Urinary bladder (tissue), 4 donors: ENCODE measurements around the gene RUVBL2. TPM values are rescaled to one million over a fixed set of nuclear protein-coding genes. Genes with fewer than 3 reads are reported as not detected.
"Not testable (repeated sequence)": the region's sequence is repeated elsewhere in the genome, so short reads cannot be mapped to it uniquely, and the experiment has no call there.

Experiments
- DNase-seq: peaks from one replicate; pipeline ENCODE4 v3.0.0-alpha.2; 2015; ENCODE audit errors: extremely low spot score
- H3K27ac ChIP-seq: one replicate; pipeline ENCODE4 v1.5.1; 2013; ENCODE audit warnings: low read depth, mild to moderate bottlenecking, moderate library complexity
- H3K36me3 ChIP-seq: one replicate; pipeline ENCODE4 v1.6.1; 2013; ENCODE audit warnings: mild to moderate bottlenecking, moderate library complexity; ENCODE audit not compliant: insufficient read depth
- H3K4me1 ChIP-seq: one replicate; pipeline ENCODE4 v1.6.1; 2013; ENCODE audit warnings: mild to moderate bottlenecking, moderate library complexity; ENCODE audit not compliant: insufficient read depth
- H3K4me3 ChIP-seq: one replicate; pipeline ENCODE4 v1.5.1; 2013; ENCODE audit warnings: low read depth, low read length
- WGBS: extraction: QIAGEN DNeasy Blood & Tissue Kit; methylation state at CpG from one replicate; pipeline ENCODE4 v1.1.7; 2013; 5-methylcytosine and 5-hydroxymethylcytosine counted together
- polyA plus RNA-seq: library from polyadenylated mRNA; stranded (reverse); fragments of 200-250 nt; gene quantifications from one replicate; pipeline ENCODE4 v1.2.3, GENCODE V29; 2013
- total RNA-seq: library from RNA; depleted of rRNA; stranded (reverse); fragments of >200 nt; gene quantifications from one replicate; pipeline ENCODE4 v1.2.3, GENCODE V29; 2014
- donor health status: healthy with polysubstance abuse.
- donor health status: healthy.

RUVBL2 gene
- total and polyA plus RNA-seq, 2 donors, result 61.3 to 83.4 TPM

DNA sequence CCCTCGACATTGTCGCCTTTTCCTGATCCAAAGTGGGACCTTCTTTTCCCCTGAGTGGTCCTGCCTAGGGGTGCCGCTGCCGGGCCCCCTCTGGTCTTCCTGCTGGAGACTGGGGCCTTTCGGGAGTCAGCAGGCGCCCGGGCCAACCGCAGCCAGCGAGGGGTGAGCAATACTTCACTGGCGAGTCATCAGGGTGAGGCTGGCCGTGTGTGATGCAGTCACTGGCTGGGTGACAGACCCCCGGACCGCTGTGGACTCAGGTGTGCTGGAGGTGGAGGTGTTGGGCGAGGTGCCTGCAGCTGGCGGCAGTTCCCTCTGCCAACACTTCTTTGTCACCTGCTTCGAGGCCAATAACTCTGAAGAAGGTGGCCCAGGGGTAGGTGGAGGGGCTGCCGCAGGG lies 48.5 kb downstream of the RUVBL2 start:
- Histone ChIP-seq H3K4me3 (no peak overlapping the region), H3K27ac (no peak overlapping the region), H3K4me1 (no peaks in the 10 kb centered on the region), H3K36me3 (no peaks in the 10 kb centered on the region)
- no peak for DNase-seq
- WGBS, result 74% methylated on average over 17 of the region's 17 CpGs

DNA sequence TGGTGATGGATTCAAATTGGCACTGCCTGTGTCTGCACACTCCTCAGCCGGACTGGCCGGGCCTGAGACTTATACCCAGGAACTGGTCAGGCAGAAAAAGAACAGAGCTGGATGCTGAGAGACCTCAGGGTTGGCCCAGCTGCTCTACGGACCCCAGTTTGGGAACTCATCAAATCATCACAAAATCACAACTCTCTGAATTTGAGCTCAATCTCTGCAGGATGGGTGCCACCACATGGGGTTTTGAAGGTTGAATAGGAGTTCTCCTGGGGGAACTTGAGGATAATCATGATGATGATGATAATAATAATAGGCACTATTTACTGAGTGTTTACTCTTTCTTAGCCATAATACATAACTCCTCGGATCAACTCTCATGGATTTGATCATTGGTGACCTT lies 49.0 kb downstream of the RUVBL2 start:
- 88% methylated on average over 3 of the region's 4 CpGs for WGBS
- H3K27ac ChIP-seq, H3K4me1 ChIP-seq, H3K4me3 ChIP-seq, H3K36me3 ChIP-seq, DNase-seq: not testable (repeated sequence)

DNA sequence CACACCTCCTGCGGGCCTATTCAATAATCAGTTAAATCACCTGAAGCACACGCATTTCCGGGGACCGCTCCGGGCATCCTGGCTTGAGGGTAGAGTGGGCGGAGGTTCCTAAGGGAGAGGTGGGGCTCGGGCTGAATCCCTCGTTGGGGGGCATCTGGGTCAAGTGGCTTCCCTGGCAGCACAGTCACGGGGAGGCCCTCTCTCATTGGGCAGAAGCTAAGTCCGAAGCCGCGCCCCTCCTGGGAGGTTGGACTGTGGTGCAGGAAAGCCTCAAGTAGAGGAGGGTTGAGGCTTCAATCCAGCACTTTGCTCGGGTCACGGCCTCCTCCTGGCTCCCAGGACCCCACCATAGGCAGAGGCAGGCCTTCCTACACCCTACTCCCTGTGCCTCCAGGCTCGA lies 49.9 kb downstream of the RUVBL2 start, which contains the start of gene CGB5:
Gene CGB5 (plus strand): TSS at position 301 of the 400 bp plus-strand sequence. CDS start 362 bp downstream, outside the sequence.
- not testable (repeated sequence) for H3K36me3 ChIP-seq, DNase-seq, H3K27ac ChIP-seq, H3K4me1 ChIP-seq, H3K4me3 ChIP-seq
- 64% methylated on average over 15 of the region's 15 CpGs for WGBS

DNA sequence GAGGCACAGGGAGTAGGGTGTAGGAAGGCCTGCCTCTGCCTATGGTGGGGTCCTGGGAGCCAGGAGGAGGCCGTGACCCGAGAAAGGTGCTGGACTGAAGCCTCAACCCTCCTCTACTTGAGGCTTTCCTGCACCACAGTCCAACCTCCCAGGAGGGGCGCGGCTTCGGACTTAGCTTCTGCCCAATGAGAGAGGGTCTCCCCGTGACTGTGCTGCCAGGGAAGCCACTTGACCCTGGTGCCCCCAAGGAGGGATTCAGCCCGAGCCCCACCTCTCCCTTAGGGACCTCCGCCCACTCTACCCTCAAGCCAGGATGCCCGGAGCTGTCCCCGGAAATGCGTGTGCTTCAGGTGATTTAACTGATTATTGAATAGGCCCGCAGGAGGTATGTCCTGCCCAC lies 55.3 kb downstream of the RUVBL2 start, which contains the start of gene CGB8:
Gene CGB8 (minus strand): TSS at position 101 of the 400 bp plus-strand sequence. CDS start 372 bp downstream, outside the sequence.
- H3K4me1 ChIP-seq, DNase-seq, H3K27ac ChIP-seq, H3K4me3 ChIP-seq, H3K36me3 ChIP-seq: not testable (repeated sequence)
- WGBS, result 64% methylated on average over 10 of the region's 12 CpGs

DNA sequence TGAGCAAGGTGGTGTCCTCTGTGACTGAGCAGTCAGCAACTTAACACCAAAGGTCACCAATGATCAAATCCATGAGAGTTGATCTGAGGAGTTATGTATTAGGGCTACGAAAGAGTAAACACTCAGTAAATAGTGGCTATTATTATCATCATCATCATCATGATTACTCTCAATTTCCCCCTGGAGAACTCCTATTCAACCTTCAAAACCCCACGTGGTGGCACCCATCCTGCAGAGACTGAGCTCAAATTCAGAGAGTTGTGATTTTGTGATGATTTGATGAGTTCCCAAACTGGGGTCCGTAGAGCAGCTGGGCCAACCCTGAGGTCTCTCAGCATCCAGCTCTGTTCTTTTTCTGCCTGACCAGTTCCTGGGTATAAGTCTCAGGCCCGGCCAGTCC lies 56.1 kb downstream of the RUVBL2 start:
- not testable (repeated sequence) for DNase-seq, H3K4me3 ChIP-seq, H3K36me3 ChIP-seq, H3K27ac ChIP-seq, H3K4me1 ChIP-seq
- WGBS, result 82% methylated on average over 3 of the region's 4 CpGs

DNA sequence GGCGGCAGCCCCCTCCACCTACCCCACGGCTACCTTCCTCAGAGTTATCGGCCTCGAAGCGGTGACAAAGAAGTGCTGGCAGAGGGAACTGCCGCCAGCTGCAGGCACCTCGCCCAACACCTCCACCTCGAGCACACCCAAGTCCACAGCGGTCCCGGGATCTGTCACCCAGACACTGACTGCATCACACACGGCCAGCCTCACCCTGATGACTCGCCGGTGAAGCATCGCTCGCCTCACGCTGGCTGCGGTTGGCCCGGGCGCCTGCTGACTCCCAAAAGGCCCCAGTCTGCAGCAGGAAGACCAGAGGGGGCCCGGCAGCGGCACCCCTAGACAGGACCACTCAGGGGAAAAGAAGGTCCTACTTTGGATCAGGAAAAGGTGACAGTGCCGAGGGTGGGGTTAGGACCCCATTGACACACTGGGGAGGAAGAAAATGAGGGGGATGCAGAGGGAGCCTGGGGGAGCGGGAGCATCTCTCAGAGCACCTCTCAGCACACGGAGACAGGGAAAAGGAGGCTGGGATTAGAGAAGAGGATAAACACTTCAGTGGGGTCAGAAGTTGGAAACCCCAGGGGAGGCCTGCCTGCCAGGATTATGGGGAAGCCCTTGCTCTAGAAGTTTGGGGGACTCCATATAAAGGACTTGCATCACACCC lies 56.8 kb downstream of the RUVBL2 start:
- H3K27ac ChIP-seq, H3K36me3 ChIP-seq, DNase-seq, H3K4me1 ChIP-seq, H3K4me3 ChIP-seq: not testable (repeated sequence)
- WGBS, result 72% methylated on average over 24 of the region's 24 CpGs

DNA sequence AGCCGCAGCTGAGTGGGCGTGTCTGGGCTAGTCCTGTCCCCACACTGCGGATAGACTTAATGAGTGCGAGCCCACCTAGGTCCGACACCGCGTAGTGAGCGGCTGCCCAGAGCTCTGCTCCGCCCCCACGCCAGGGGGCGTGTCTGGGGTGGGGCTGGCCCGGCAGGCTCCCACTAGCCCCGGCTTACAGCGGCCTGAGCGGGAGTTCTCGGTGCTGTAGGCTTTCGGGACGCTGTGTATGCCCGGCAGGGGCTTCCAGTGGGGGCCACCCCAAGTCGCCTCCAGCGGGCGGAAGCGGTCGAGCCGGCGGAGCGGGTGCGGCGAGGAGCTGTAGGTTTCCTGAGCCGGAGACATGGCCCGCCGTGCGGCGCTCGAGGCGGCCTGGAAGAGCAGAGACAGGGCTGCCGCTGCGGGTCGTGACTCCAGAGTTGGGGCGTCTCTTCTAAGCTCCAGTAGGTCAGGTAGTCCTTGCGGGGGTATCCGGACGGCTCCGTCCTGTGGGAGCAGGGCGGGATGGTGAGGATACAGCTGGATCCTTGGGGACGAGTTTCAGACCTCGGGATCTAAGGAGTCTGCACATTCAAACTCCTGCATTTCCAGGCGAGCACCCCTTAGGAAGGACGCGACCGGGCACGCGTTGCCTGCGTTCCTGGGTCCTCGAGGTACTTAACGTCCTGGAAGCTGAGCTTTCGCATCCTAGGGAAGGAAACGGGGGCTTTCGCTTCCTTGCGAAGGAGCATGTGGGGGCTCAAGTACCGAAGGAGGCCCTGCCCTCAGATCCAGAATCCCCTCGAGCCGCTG lies 62.6 kb downstream of the RUVBL2 start:
- no peak for DNase-seq
- Histone ChIP-seq H3K27ac (no peak overlapping the region), H3K4me3 (peak overlapping the region; percentile 46), H3K4me1 (no peaks in the 10 kb centered on the region), H3K36me3 (no peaks in the 10 kb centered on the region)
- WGBS, result under 1% methylated on average over 63 of the region's 63 CpGs

DNA sequence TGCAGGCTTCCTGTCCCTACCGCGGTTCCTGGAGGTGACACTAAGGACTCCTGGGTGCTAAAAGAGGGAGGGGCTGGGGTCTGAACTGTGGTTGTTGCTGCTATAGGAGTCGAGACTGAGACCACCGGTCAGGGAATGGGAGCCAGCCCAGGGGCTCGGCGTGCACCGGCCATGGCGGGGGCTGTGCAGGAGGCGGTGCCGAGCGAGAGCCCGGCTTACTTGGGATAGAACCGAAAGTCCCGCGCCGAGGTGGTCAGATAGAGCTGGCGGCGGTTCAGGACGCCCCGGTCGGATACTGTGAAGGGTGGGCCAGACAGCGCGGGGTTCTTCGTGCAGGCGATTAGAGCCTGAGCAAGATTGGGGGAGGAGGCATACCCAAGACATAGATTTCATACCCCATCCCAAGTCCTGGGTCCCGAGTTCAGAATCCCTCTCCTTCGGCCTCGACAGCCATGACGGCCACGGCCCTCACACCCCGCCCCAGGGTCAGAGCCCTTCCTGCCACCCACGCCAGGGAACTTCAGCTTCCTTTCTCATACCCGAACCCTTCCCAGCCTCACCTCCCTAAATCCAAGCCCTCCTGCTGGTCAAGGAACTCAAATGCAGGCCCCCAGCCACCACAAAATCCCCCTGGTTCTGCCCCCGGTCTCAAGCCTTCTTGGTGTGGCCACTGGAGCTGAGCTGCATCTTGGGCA lies 63.4 kb downstream of the RUVBL2 start:
- H3K27ac ChIP-seq, H3K4me1 ChIP-seq, DNase-seq, H3K36me3 ChIP-seq: not testable (repeated sequence)
- WGBS, result 3% methylated on average over 34 of the region's 34 CpGs
- H3K4me3 ChIP-seq, result peak overlapping the region; percentile 46

DNA sequence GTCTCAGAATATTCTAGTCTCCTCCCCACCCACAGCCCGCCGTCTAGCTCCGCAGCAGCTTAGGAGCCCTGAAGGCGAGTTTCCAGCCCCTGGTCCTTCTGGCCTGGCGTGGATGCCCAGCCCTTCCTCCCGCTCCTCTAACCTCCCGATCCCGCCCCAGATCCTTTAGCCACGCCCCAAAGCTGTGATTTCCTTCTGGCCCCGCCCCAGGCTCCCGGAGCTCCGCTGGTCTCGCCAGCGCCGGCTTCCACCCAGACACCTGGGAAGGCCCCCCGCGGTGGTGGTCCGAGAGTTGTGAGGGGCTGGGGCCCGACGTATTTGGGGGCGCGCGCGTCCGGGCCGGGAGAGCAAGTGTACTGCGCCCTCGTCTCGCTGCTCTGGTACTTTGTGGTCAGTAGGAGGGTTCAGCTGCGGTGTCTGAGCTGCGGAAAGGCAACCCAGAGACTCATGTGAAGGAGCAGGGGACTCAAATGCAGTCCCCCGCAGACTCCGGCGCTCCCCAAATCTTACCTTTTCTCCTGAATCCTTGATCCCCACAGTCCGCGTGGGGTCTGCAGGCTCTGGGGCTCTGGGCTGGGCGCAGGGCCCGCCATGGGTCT lies 64.0 kb downstream of the RUVBL2 start, which contains the start of gene CGB7:
Gene CGB7 (minus strand): TSS at position 114 of the 599 bp plus-strand sequence. CDS start 2,374 bp downstream, outside the sequence.
- peak within 1 kb of the TSS; percentile 46 for H3K4me3 ChIP-seq
- DNase-seq, result no peak
- H3K4me1 ChIP-seq, result no peaks in the 10 kb centered on the region
- no peaks in the 10 kb centered on the region for H3K36me3 ChIP-seq
- 5% methylated on average over 38 of the region's 38 CpGs for WGBS
- H3K27ac ChIP-seq, result no peak within 1 kb of the TSS

DNA sequence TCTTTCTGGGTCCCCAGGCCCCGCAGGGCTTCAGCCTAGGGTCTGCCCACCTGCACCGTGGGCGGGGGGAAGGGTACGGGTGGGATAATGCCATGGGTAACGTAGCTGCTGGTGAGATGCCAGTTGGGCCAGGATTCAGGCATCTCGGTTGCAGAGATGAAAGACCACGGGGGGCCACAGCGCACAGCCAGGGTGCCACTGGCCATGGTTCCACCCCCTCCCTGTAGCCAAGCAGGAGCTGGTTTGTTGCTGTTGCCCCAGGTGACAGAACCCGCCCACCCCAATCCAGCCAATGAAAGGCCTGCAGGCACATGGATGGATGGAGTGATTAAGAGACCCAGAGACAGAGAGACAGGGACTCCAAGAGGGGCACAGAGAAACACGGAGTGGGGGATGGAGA lies 64.9 kb downstream of the RUVBL2 start:
- Histone ChIP-seq H3K4me3 (no peak overlapping the region), H3K36me3 (no peaks in the 10 kb centered on the region), H3K4me1 (no peaks in the 10 kb centered on the region), H3K27ac (no peak overlapping the region)
- 35% methylated on average over 10 of the region's 10 CpGs for WGBS
- DNase-seq, result no peak

DNA sequence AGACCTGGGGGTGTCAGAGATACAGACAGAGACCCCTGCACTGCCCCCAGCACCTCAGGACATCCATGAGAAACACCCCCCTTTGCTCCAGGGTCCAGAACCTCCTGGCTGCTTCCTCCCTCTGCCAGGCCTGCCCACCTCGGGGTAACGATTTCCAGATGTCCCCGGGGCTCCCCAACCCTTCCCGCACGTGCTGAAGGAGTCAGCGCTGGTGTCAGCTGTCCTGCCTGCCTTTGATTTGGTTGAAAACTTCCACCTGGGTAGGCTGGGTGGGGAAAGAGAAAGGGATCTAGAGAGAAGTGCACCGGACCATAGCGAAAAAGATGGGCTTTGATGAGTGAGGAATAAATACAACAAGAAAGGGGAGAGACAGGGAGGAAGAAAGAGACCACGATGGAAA lies 65.4 kb downstream of the RUVBL2 start:
- H3K27ac ChIP-seq, result no peak overlapping the region
- DNase-seq, result no peak
- H3K4me1 ChIP-seq, result no peaks in the 10 kb centered on the region
- no peaks in the 10 kb centered on the region for H3K36me3 ChIP-seq
- 35% methylated on average over 9 of the region's 9 CpGs for WGBS
- H3K4me3 ChIP-seq, result no peak overlapping the region

DNA sequence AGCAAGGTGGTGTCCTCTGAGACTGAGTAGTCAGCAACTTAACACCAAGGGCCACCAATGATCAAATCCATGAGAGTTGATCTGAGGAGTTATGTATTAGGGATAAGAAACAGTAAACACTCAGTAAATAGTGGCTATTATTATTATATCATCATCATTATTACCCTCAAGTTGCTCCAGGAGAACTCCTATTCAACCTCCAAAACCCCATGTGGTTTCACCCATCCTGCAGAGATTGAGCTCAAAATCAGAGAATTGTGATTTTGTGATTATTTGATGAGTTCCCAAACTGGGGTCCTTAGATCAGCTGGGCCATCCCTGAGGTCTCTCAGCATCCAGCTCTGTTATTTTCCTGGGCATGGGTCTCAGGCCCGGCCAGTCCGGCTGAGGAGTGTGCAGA lies 67.3 kb downstream of the RUVBL2 start:
- 99% methylated on average over 2 of the region's 2 CpGs for WGBS
- no peaks in the 10 kb centered on the region for H3K4me1 ChIP-seq
- no peaks in the 10 kb centered on the region for H3K36me3 ChIP-seq
- DNase-seq, result no peak
- no peak overlapping the region for H3K27ac ChIP-seq
- H3K4me3 ChIP-seq, result no peak overlapping the region

DNA sequence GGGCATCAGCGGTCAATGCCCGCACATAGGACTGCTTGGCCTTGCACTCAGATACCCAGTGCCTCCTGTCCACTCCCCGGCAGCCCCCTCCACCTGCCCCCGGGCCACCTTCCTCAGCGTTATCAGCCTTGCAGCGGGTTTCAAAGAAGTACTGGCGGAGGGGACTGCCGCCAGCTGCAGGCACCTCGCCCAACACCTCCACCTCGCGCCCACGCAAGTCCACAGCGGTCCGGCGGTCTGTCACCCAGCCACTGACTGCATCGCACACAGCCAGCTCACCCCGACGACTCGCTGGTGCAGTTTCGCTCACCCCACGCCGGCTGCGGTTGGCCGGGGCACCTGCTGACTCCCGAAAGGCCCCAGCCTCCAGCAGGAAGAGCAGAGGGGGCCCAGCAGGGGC lies 67.8 kb downstream of the RUVBL2 start:
- H3K4me1 ChIP-seq, result no peaks in the 10 kb centered on the region
- H3K4me3 ChIP-seq, result no peak overlapping the region
- WGBS, result 77% methylated on average over 25 of the region's 25 CpGs
- no peak overlapping the region for H3K27ac ChIP-seq
- no peaks in the 10 kb centered on the region for H3K36me3 ChIP-seq
- DNase-seq, result no peak
